Renal pelvis (tissue), 4 donors: Measurements from ENCODE around the gene SIGLEC15. TPM values are rescaled to one million over a fixed set of nuclear protein-coding genes. Genes with fewer than 3 reads are reported as not detected.

ENCODE experiments used
- DNase-seq: peaks from one replicate; pipeline ENCODE4 v3.0.0-alpha.2; 2013
- polyA plus RNA-seq, 3 donors: library from polyadenylated mRNA; unstranded; fragments of 120-200 nt; gene quantifications; one replicate each; pipeline ENCODE4 v1.2.1, GENCODE V29; 2013; ENCODE audit not compliant: insufficient read length in 3 of 3

The SIGLEC15 gene
- polyA plus RNA-seq, 3 donors, result 0.44 to 0.79 (median 0.74) TPM

- DNase-seq, result peak; percentile 48
Measured at GRCh38 chr18:45879681-45880655, 54.5 kb downstream of the SIGLEC15 start.

GRCh38 chr18:45880876-45881558, 55.5 kb downstream of the SIGLEC15 start:
- no peak for DNase-seq

- DNase-seq, result no peak
Measured at GRCh38 chr18:45887585-45887984, 62.1 kb downstream of the SIGLEC15 start.

- DNase-seq, result no peak
Measured at GRCh38 chr18:45889419-45890064, 64.1 kb downstream of the SIGLEC15 start.

GRCh38 chr18:45890606-45891005, 65.1 kb downstream of the SIGLEC15 start:
- no peak for DNase-seq

- no peak for DNase-seq
Measured at GRCh38 chr18:45891806-45892205, 66.3 kb downstream of the SIGLEC15 start.

Other genes starting within 250 kb of the SIGLEC15 start
- gene SLC14A2, start 210.2 kb upstream of the SIGLEC15 start, polyA plus RNA-seq, result 10 to 100 TPM; 18.7 to 24.7 (median 20.7) TPM
- 1 to 10 TPM; 1.8 to 5.2 (median 3.4) TPM for gene SLC14A1, start 101.5 kb upstream of the SIGLEC15 start, polyA plus RNA-seq
- gene EPG5, start 141.7 kb downstream of the SIGLEC15 start, polyA plus RNA-seq, result 10 to 100 TPM; 18.2 to 35.4 (median 31.4) TPM
- 10 to 100 TPM in 2 of 3 donors, 1 to 10 TPM in 1; 9.1 to 15.9 (median 11.4) TPM for gene PSTPIP2, start 246.6 kb downstream of the SIGLEC15 start, polyA plus RNA-seq